NCI-H524 treated with DMSO at 0.1 percent for 48 hours (cell line): ENCODE measurements around the gene IL1RAP.
"Not testable (repeated sequence)": the region's sequence is repeated elsewhere in the genome, so short reads cannot be mapped to it uniquely, and the experiment has no call there.

Source experiments
- DNase-seq: peaks from one replicate; lab custom pipeline; 2025; lab: John Stamatoyannopoulos, UW

Gene IL1RAP

GRCh38 chr3:190666821-190667220, 152.9 kb downstream of the IL1RAP start:
- peak; percentile 81 for DNase-seq

GRCh38 chr3:190671658-190672057, 157.8 kb downstream of the IL1RAP start:
- no peak for DNase-seq

- no peak for DNase-seq
Observed at GRCh38 chr3:190673148-190673547, 159.3 kb downstream of the IL1RAP start.

- DNase-seq, result no peak
Observed at GRCh38 chr3:190676481-190676880, 162.6 kb downstream of the IL1RAP start.

GRCh38 chr3:190677001-190677400, 163.1 kb downstream of the IL1RAP start:
- DNase-seq, result no peak

- DNase-seq, result not testable (repeated sequence)
Observed at GRCh38 chr3:190677868-190678267, 164.0 kb downstream of the IL1RAP start.

- DNase-seq, result no peak
Observed at GRCh38 chr3:190680691-190681090, 166.8 kb downstream of the IL1RAP start.

GRCh38 chr3:190684776-190685175, 170.9 kb downstream of the IL1RAP start:
- no peak for DNase-seq

GRCh38 chr3:190686011-190686410, 172.1 kb downstream of the IL1RAP start:
- no peak for DNase-seq

- no peak for DNase-seq
Observed at GRCh38 chr3:190690246-190690645, 176.4 kb downstream of the IL1RAP start.

GRCh38 chr3:190692256-190692655, 178.4 kb downstream of the IL1RAP start:
- DNase-seq, result no peak

- no peak for DNase-seq
Observed at GRCh38 chr3:190694335-190695001, 180.6 kb downstream of the IL1RAP start.

GRCh38 chr3:190695225-190695624, 181.3 kb downstream of the IL1RAP start:
- no peak for DNase-seq

GRCh38 chr3:190695994-190696393, 182.1 kb downstream of the IL1RAP start:
- no peak for DNase-seq

- no peak for DNase-seq
Observed at GRCh38 chr3:190696777-190697501, 183.1 kb downstream of the IL1RAP start.

GRCh38 chr3:190697502-190697830, 183.6 kb downstream of the IL1RAP start:
- no peak for DNase-seq

GRCh38 chr3:190697901-190698300, 184.0 kb downstream of the IL1RAP start:
- no peak for DNase-seq

- no peak for DNase-seq
Observed at GRCh38 chr3:190699776-190700175, 185.9 kb downstream of the IL1RAP start.

GRCh38 chr3:190701096-190701532, 187.2 kb downstream of the IL1RAP start:
- peak; percentile 35 for DNase-seq

- no peak for DNase-seq
Observed at GRCh38 chr3:190706582-190706981, 192.7 kb downstream of the IL1RAP start.
